HuH-7 (cell line): ENCODE data around the gene TNNI3K.

Experiments
- DNase-seq: peaks from one replicate; pipeline ENCODE4 v3.0.0; 2011; ENCODE audit warnings: low spot score

The TNNI3K gene

DNA sequence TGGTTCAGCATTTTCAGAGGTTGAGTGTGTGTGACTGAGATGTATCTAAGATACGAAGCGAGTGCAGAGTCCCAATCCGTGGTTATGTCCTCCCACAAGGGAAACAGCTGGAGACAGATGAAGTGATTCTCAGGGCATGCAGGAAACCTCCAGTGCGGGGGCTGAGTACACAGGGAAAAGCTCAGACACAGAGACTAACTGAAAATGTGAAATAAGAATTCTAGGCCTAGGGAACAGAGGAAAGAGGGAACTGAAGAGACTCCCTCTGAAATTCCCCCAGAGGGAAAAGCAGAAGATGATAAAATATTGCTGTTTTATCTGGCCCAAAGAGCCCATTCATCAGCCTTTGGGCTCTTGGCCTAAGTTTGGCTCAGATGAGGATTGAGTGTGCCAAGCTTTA, 160.4 kb downstream of the TNNI3K start:
- no peak for DNase-seq

DNA sequence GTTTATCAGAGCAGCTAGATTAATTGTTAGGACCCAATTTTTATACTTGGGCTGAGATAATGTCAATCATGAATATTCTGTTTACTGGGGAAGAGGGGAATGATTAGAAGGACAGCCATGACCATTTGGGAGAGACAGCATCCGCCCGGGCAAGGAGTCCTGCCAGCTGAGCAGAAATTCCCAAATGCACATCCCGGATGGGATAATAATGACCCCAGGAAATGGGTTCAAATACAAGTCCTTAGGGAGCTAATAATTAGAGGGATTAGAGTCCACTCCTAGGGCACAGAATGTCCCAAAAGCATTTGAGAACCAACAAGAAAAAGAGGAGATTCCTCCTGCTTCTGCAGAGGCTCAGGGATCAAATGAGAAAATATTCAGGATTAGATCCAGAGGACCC, 161.3 kb downstream of the TNNI3K start:
- no peak for DNase-seq

DNA sequence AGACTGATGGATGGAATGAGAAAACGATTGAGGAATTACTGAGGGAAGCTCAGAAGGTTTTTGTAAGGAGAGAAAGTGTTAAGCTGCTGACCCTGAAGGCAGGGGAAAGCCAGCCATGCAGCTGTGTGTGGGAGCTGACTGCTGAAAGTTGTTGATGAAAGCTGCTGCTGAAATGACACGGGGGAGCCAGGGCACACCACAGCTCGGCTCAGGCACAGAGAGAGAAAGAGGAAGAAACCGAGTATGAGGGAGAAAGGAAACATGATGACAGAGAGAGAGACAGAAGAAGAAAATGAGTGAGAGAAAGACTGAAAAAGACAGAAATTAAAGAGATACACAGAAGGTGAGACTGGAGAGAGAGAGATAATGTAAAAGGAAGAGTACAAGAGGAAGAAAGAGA, 161.7 kb downstream of the TNNI3K start:
- DNase-seq = no peak

DNA sequence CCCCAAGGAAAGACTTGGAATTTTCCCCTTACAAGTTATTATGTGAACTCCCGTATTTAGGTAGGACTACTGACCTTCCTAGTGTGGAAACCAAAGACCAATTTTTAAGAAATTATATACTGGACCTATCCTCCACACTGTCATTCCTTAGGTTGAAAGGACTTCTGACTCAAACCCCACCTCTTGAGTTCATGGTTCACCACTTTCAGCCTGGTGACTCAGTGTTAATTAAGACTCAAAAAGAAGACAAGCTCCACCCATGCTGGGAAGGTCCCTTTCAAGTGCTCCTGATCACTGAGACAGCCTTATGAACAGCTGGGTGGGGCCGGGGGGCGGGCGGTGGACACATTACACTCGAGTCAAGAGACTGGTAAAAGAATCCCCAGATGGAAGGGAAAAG, 164.1 kb downstream of the TNNI3K start:
- no peak for DNase-seq

DNA sequence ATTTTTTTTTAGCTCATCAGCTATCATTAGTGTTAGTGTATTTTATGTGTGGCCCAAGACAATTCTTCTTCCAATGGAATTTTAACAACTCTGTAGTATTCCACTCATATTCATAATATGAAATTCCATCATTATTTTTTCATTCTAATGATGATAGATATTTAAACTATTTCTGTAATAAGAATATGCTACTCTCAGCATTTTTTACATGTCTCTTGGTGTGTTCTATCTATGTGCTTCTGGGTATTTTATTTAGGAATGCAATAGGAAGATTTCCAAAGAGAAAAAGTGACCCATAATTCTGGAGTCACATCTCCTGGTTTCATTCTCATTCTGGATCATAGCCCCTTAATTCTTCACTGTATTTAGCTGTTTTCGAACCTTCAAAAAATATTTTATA, 167.7 kb downstream of the TNNI3K start:
- DNase-seq = no peak

DNA sequence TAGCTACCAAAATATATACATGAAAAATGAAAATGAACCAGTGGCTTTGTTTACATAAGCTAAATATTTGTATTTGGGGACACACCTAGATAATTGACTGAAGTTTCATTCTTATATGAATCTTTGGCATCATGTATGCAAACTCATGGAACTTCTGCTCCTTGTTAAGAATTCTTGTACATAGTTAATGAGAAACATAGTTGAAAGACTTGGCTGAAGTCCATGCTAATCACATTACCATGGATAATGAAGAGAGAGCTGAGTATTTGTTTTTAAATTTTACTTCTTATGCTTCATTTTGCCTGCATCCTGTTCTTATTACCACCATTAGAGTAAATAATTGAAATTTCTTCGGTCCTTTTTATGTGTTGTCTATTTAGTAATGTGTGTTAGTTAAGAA, 168.4 kb downstream of the TNNI3K start:
- DNase-seq = no peak

DNA sequence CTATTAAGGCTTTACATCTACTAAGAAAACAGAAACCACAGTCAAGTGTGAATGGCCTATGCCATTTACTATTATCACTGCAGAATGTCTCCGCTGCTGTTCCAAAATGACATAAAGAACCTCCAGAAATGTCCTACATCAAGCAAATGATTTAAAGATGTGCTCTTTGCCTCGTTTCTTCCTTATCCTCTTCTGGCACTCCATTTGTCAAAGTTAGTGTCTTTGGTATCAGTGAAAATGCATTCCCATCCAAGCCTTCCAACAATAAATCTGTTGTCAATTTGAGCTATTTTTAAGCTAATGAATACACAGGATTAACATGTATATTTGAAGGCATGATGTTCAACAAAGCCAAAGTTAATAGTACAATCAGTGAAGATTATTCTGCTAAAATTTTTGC, 171.6 kb downstream of the TNNI3K start:
- DNase-seq = no peak

DNA sequence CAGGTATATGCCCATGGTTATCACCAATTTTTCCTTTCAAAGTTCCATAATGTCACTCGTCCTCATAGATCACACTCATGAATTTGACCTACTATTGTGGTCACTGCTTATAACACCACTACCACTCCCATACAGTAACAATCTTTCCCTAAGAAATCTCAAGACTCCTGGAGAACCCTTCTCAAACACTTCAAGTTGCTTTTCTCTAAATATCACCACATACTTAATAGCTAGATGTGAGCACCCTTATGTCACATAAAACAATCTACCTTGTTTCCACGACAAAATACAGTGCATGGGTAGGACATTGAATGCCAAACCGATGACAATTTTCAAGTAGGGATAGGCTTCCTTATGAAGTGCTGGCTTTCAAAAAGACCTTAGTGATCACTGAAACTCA, 172.7 kb downstream of the TNNI3K start:
- DNase-seq = no peak

DNA sequence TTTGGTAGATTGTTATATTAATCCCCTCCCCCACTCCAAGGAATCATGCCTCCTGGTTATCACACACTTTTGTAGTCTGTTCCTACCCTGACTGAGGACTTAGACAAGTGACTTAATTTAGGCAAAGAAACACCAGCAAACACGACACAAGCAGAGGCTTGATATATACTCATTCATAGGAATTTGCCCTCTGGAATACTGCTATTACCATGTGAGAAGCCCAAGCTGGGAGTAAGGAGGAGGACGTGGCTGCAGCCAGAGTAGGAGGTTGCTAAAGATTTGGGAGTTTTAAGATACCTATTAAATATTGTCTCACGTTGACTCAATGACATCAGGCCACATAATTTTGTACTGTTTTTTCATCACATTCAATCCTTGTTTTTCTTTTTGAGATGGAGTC, 177.1 kb downstream of the TNNI3K start:
- no peak for DNase-seq

DNA sequence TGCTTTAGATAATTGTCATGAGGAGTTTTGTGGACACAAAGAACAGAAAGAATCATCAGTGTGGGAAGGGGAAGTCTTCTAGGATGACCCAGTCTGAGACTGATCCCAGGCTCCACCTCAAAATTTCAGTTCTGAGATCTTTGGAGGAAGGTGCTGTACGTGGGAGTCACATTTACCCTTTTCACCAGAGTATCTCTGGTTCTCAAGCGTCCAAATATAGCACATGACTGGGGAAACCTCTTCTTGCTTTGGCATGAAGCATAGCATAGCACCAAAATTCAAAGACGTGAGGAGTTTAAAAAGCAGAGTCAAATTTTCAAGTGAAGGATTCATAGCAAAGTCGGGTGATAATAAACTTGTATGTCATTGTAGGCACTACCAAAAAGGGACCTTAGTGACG, 180.7 kb downstream of the TNNI3K start:
- no peak for DNase-seq

DNA sequence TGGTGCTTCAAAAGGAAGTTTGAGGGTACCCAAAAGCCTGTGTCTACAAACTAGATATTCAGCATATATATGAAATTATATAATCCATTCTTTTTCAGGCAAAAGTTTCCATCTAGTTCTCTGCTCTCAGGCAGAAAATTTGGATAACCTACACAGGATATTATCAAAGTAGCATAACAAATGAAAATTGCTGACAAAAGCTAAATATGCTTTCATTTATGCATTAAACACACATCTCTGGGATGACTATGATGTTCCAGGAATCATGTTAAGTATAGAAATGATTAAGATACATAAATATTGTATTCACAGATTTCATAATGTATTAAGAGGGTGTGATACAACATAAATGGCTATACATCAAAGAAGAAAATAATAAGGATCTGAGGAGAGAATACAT, 184.4 kb downstream of the TNNI3K start:
- no peak for DNase-seq

DNA sequence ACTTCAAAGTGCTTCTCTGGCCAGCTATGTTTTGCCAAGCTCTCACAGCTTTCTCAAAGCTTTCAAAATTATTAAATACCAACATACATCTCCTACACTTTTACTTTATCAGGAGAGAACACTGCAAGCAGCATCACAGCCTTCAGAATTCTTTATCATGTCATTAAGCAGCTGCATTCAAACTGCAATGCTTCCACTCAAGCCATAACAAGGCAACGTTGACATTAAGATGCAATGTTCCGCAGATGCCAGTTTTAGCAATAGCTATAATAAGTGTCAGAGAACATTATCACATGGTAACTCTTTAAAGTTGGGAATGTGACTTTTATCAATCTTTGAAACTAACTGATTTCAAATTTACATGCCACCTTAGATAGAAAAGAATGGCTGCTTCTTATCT, 185.3 kb downstream of the TNNI3K start:
- DNase-seq = no peak

DNA sequence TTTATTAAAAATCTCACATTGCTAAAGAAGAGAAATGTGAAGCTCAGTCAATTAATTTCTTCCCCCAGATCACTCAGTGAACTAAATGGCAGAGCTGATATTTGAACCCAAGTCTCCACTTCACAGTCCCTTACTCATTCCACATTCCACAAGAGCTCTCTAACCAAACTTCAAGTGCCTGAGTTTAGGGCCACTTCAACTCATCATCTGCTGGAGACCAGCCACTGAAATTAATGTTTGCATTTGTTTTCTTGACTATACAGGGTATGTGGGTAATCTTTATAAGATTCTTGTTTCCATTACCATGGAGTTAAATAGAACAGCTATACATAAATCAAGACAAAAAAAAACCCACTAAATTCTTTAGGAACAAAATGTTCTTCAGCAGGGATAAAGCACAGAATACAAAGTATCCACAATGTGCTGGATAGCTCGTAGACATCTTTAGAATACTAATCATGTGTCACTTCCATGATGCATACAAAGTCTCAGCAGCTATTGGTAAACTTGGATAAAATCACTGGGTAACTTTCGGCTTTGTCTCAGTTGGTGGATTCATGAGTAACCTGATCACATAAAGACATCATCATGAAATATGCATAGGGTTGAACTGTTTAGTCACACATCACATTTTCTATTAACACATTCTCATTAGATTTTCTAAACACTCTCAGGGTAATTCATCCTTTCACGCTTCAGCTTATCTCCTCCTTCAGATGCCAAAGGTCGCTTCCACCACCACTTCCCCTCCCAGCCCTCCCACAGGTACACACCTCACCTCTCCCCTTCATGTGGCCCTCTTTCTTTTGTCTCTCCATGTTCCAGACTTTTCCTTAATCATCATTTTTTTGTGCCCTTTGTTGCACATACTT, 187.5 kb downstream of the TNNI3K start:
- no peak for DNase-seq

DNA sequence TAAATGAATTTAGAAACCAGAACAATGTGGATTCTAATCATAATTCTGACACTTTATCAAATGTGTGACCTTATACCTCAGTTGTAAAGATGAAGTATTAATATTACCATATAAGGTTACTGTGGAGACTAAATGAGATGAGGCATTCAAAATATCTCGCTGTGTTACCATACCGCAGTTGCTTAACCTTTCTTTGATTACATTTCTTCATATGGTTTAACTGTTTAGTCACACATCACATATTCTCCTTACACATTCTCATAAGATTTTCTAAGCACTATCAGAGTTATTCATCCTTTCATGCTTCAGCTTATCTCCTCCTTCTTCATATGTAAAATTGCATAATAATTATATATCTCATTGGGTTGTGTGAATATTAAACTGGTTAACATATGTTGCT, 188.3 kb downstream of the TNNI3K start:
- DNase-seq = no peak

DNA sequence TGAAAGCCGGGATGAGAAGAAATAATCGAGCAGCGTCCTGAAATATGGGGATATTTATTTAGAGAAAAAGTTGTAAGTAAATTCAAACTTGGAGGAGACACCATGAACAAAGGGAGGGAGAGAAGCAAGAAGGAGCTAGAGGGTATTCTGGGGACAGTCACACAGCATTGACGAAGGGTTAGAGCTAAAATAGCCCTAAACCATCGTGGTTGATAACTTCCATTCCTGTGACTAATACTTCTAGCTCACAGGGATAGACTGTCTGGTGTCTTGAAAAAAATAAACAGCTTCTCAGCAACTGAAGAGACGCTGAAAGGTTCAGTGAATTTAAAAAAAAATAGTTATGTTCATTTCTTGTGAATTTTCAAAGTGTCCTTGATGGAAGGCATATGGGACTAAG, 190.5 kb downstream of the TNNI3K start:
- DNase-seq = no peak

DNA sequence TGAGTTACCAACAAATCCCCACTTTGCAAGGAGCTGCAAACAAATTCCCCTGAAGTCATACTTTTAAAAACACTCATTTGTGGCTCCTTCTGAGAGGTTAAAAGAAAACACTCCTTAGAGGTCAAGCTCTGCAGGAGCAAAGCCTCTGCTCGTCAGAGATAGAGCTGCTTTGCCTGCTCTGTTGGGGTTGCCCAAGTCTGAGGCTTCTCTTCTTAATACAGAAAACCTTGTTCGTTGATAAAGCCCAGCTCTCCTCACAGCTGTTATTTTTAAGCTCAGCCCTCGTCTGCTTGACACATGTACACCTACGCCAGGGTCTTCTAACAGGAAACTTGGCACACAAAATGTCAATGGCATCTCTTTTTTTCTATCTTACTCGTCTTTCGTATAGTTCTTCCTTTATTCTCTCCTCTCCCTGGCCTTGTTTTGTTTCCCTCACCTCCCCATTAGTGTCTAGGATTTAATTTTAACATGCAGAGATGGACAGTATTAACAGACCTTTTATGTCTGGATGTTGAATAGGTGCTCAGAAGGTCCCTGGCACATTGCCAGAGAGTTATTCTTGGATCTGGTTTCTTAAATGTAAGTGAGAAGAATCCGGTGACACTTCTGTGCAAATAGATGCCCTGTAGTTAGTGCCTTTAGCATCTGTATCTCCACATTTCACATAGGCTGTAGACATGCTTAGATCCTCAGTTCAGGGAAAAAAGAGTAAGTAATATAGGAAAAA, 191.2 kb downstream of the TNNI3K start:
- no peak for DNase-seq

DNA sequence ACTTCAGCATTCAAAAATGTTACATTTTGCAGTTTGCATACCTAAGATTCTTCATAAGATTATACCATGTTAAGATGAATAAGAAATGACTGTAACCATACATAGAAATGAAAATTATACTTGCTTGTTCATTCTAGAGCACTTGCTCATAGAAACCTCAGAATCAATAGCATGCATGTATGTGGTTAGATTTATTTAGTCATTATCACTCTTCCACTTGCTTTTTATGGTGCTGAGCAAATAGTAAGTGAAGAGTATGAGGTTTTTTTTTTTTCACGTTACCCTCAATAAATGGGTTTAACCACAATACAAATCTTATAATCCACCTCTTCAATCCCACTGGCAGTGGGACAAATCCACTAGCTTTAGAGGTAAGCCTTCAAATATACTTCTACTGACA, 192.5 kb downstream of the TNNI3K start:
- no peak for DNase-seq

DNA sequence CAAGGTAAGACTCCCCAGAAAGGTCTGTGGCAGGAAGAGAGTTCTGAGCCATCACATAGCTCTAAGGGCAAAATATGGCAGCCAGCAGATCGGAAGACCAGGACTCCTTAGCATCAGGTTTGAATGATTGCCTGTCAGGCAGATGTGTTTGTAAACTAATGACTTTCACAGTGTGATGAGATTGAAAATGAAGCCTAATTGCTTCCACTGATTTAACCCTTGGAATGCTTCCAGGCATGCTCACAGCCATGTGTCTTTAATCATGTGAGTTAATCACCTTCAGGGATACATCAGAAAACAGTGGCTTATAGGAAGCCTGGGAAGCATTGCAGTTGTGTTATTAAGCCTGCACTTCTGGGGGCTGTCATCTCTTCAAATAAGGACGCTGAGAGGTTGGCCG, 194.4 kb downstream of the TNNI3K start:
- no peak for DNase-seq

DNA sequence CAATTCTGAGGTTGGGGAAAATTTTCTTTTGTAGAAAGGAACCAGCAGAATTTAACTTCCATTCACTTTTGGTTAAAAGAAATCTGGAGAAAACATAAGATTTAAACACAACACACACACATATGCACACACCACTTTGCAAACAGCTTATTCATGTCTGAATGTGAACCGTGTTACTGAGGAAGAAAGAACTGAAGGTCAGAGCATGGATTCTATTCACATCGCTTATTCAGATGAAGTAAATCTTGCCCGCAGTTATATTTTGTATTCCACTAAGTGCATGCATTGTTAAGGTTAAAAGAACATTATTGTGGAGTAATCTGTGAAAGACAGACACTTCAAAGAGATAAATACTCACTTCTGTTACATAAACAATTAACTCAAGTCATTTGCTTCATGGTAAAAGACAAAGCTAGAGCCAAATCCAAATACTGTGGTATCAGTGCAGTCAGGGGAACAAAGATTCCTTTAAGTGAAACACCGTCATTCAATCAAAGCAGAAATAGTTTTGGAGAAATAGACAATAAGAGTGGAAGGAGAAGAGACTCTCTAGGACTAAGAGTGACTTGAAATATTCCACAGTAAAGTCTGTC, 195.3 kb downstream of the TNNI3K start:
- no peak for DNase-seq

DNA sequence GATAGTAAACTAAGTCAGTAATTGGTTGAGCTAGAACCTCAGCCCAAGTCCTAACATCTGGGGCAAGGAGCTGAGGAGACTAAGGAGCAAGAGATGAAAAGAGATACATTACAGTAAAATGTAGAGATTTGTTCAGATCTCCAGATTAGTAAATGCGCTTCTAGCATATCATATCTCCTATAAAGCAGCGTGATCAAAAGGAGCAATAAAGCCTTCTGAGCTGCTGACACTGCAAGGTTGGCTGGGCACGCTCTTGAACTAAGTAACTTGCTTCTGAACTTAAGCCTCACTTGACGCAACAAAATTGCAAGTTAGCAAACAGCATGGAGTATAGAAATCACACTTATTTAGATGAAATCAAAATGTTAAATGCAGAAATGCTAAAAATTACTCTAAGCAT, 196.3 kb downstream of the TNNI3K start:
- DNase-seq = no peak

DNA sequence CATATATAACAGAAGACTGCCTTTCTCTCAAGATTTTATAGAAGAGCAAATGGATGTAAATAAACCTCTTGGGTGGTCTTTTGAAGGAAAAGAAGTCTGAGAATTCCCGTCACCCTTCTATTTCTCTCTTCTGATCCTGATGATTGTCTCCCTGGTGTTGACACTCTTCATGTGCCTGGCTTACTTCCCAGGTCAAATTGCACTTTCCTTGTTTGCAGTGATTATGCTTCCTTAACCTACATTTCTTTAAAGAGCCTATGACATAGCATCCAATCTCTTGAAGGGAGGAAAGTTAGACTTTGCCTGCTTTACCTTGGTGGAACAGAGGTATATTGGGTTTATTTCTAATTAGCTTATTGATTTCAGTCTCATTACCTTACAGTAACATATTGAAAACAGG, 197.1 kb downstream of the TNNI3K start:
- DNase-seq = no peak

DNA sequence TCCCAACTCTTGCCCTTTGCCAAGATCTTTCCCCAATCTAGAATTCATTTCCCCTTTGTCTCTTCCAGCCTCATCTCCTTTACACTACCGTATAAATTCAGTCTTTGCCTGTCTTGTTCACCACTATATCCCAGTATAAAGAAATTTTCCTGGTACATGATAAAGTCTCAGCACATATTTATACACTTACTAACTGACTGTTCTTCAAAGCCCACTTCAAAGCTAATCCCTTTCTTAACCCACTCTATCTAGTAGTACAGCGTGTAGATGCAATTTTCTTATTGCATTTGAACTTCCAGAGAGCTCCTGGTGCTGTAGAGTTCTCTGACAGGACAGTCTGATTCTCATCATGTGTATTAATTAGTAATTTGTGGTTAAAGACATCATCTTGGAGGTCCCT, 199.1 kb downstream of the TNNI3K start:
- no peak for DNase-seq

DNA sequence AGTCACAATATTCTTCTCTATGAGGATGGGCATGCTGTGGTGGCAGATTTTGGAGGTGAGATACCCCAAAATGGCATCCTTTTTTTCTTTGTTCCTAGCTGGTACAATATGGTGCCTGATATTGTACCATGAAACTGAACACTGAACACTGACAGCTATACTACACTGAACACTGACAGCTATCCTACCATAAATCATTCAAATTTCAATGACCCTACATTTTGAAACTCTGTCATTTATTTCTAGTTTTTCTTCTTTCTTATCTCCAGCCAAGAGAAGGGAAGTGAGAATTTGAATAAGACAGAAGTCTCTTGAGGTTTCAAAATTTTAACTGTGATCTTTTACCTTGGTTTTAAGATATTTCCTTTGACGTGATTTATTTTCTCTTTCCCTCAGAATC, 200.9 kb downstream of the TNNI3K start:
- no peak for DNase-seq
